CD4-positive, alpha-beta T cell treated with Interleukin-12 subunit alpha and Interleukin-12 subunit beta, for 1 hour (primary cell): Measurements from ENCODE around the gene EMC8.
"Not testable (repeated sequence)": the region's sequence is repeated elsewhere in the genome, so short reads cannot be mapped to it uniquely, and the experiment has no call there.

Experiments used
- DNase-seq: peaks from one replicate; pipeline ENCODE4 v3.0.0-alpha.2; 2020

EMC8 gene

GRCh38 chr16:85812031-85812807, 12.9 kb upstream of the EMC8 start:
- DNase-seq = no peak

- DNase-seq = no peak
Observed at GRCh38 chr16:85810742-85811115, 11.4 kb upstream of the EMC8 start.

- no peak for DNase-seq
Observed at GRCh38 chr16:85810097-85810741, 10.9 kb upstream of the EMC8 start.

GRCh38 chr16:85809645-85810044, 10.3 kb upstream of the EMC8 start:
- DNase-seq = no peak

GRCh38 chr16:85808926-85809325, 9.6 kb upstream of the EMC8 start:
- no peak for DNase-seq

- DNase-seq = not testable (repeated sequence)
Observed at GRCh38 chr16:85808104-85808503, 8.8 kb upstream of the EMC8 start.

- DNase-seq = not testable (repeated sequence)
Observed at GRCh38 chr16:85807340-85807739, 8.0 kb upstream of the EMC8 start.

- no peak for DNase-seq
Observed at GRCh38 chr16:85806539-85806938, 7.2 kb upstream of the EMC8 start.

- DNase-seq = no peak
Observed at GRCh38 chr16:85805442-85806045, 6.2 kb upstream of the EMC8 start.

- no peak for DNase-seq
Observed at GRCh38 chr16:85803570-85803969, 4.2 kb upstream of the EMC8 start.

- DNase-seq = no peak
Observed at GRCh38 chr16:85800321-85800669, 951 bp upstream of the EMC8 start.

GRCh38 chr16:85798901-85799496, 345 bp downstream of the EMC8 start:
- peak; percentile 32 for DNase-seq

GRCh38 chr16:85798283-85798776, 1.0 kb downstream of the EMC8 start:
- no peak for DNase-seq

GRCh38 chr16:85796599-85796998, 2.7 kb downstream of the EMC8 start:
- DNase-seq = no peak

GRCh38 chr16:85796152-85796551, 3.2 kb downstream of the EMC8 start:
- DNase-seq = no peak

GRCh38 chr16:85794696-85795095, 4.6 kb downstream of the EMC8 start:
- no peak for DNase-seq

GRCh38 chr16:85793662-85794298, 5.6 kb downstream of the EMC8 start:
- no peak for DNase-seq

GRCh38 chr16:85789773-85790172, 9.6 kb downstream of the EMC8 start:
- DNase-seq = no peak

GRCh38 chr16:85788819-85789218, 10.5 kb downstream of the EMC8 start:
- DNase-seq = no peak

GRCh38 chr16:85785927-85786326, 13.4 kb downstream of the EMC8 start:
- DNase-seq = no peak

GRCh38 chr16:85784813-85785212, 14.5 kb downstream of the EMC8 start:
- no peak for DNase-seq

GRCh38 chr16:85783441-85783840, 15.9 kb downstream of the EMC8 start:
- no peak for DNase-seq

- DNase-seq = no peak
Observed at GRCh38 chr16:85782451-85782850, 16.9 kb downstream of the EMC8 start.
